A673 (cell line): ENCODE measurements around the gene UNC79.

Experiments used
- EZH2 ChIP-seq: fragments of 200-600 bp; sonication (generic); IDR thresholded peaks from 2 replicates; pipeline ENCODE4 v1.6.1; 2017; ENCODE audit warnings: borderline replicate concordance, low read depth, mild to moderate bottlenecking, mixed read lengths, antibody characterized with exemption, low read length; ENCODE audit not compliant: poor library complexity, severe bottlenecking
- TF ChIP-seq, protein P1 (sequence below): fragments of 300-800, 200-600 bp; sonication (generic); conservative IDR thresholded peaks from 2 replicates; pipeline ENCODE4 v1.5.1; 2017; ENCODE audit warnings: low read depth, mild to moderate bottlenecking, antibody characterized with exemption, low read length, moderate library complexity, mixed read lengths

GRCh38 chr14:93733631-93734030 is 302.9 kb downstream of the UNC79 start:
- TF ChIP-seq, protein P1, sequence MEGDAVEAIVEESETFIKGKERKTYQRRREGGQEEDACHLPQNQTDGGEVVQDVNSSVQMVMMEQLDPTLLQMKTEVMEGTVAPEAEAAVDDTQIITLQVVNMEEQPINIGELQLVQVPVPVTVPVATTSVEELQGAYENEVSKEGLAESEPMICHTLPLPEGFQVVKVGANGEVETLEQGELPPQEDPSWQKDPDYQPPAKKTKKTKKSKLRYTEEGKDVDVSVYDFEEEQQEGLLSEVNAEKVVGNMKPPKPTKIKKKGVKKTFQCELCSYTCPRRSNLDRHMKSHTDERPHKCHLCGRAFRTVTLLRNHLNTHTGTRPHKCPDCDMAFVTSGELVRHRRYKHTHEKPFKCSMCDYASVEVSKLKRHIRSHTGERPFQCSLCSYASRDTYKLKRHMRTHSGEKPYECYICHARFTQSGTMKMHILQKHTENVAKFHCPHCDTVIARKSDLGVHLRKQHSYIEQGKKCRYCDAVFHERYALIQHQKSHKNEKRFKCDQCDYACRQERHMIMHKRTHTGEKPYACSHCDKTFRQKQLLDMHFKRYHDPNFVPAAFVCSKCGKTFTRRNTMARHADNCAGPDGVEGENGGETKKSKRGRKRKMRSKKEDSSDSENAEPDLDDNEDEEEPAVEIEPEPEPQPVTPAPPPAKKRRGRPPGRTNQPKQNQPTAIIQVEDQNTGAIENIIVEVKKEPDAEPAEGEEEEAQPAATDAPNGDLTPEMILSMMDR: no peak
- no peak for TF ChIP-seq EZH2
